NCI-H226 (cell line): Measurements from ENCODE around the gene CCDC170.

Source experiments
- DNase-seq: peaks from one replicate; pipeline ENCODE4 v3.0.0-alpha.2; 2015

Gene CCDC170

GRCh38 chr6:151659212-151659611 lies 165.4 kb downstream of the CCDC170 start:
- DNase-seq, result no peak

GRCh38 chr6:151661509-151661908 lies 167.7 kb downstream of the CCDC170 start:
- no peak for DNase-seq

- no peak for DNase-seq
These were observed 168.1 kb downstream of the CCDC170 start for GRCh38 chr6:151661928-151662327.

- no peak for DNase-seq
These were observed 169.7 kb downstream of the CCDC170 start for GRCh38 chr6:151663559-151663958.

- DNase-seq, result no peak
These were observed 170.6 kb downstream of the CCDC170 start for GRCh38 chr6:151664390-151664789.

- no peak for DNase-seq
These were observed 171.5 kb downstream of the CCDC170 start for GRCh38 chr6:151665329-151665728.

GRCh38 chr6:151666526-151666925 lies 172.7 kb downstream of the CCDC170 start:
- DNase-seq, result no peak

- no peak for DNase-seq
These were observed 175.4 kb downstream of the CCDC170 start for GRCh38 chr6:151669208-151669560.

- no peak for DNase-seq
These were observed 176.3 kb downstream of the CCDC170 start for GRCh38 chr6:151670116-151670515.
